ENCODE data around the gene ZNF397.
A peak's percentile ranks its signal among the peaks of the same experiment; 100 is the strongest.

ZNF397 gene

DNA sequence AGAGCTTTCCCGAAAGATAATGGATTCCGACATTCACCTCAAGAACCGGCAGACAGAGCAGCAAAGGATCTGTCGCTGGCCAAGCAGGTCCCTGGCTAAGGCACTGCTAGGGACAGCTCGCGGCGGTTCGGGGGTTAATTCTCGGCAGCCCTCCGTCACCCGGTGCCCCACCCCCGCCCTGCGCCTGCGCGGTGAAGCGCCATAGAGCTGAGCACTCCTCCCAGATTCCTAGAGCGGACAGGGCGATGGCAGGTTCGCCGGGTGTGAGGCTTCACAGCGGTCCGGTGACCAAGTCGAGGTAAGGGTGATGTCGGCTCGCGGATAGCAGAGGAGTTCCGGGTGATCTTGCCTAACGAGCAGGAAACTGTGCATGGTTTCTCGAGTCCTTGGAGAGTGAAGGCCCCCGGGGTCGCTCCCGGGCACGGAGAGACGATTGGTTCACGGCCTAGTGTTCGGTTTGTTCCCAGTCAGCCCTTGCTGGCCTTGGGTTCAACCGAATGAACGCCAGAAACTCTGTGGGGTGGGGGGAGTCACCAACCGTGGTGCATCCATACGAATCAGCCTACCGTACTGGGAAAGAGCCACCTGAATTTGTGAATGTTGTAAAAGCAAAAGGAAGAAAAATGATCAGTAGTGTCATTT is 49.4 kb downstream of the ZNF397 start, which contains the start of gene ZSCAN30:
Gene ZSCAN30 (minus strand): TSS at position 136 of the 642 bp plus-strand sequence. CDS start 25,877 bp downstream, outside the sequence.
- Histone ChIP-seq H3K4me3 (peak within 1 kb of the TSS; percentile 90), H3K36me3 (ENCODE audit: insufficient read depth, low read length) (peaks cover 35% of the 10 kb centered on the region), H3K9me3 (ENCODE audit: low read depth, low read length) (peaks cover 5% of the 10 kb centered on the region), H3K9ac (ENCODE audit: insufficient read length) (peak within 1 kb of the TSS; percentile 88), H3K27ac (0 out of 2 replicates have a peak within 1 kb of the TSS, but pooled peaks have one; percentile 23)
- TF ChIP-seq EZH2 (IDR thresholded peaks at IDR 0.05) (no peak), POLR2AphosphoS5 (IDR thresholded peaks at IDR 0.05; ENCODE audit: borderline replicate concordance, low read depth, low read length) (peak; percentile 94)
- peak; percentile 66 for DNase-seq (ENCODE audit: low read depth, low spot score)

- Histone ChIP-seq H3K36me3 (ENCODE audit: insufficient read depth, low read length) (peaks cover 44% of the 10 kb centered on the region), H3K9ac (ENCODE audit: insufficient read length) (peak overlapping the region; percentile 88), H3K4me3 (peak overlapping the region; percentile 90), H3K9me3 (ENCODE audit: low read depth, low read length) (peaks cover 5% of the 10 kb centered on the region), H3K27ac (no peak overlapping the region)
- TF ChIP-seq EZH2 (IDR thresholded peaks at IDR 0.05) (no peak), POLR2AphosphoS5 (IDR thresholded peaks at IDR 0.05; ENCODE audit: borderline replicate concordance, low read depth, low read length) (no peak), FOXP2 (optimal IDR thresholded peaks at IDR 0.05; ENCODE audit: control extremely low read depth, extremely low read length, insufficient read depth) (no peak)
- no peak for DNase-seq (ENCODE audit: low read depth, low spot score)
These were observed 50.3 kb downstream of the ZNF397 start for GRCh38 chr18:35291166-35291565.

- Histone ChIP-seq H3K36me3 (ENCODE audit: insufficient read depth, low read length) (peaks cover 79% of the 10 kb centered on the region), H3K9me3 (ENCODE audit: low read depth, low read length) (peaks cover 9% of the 10 kb centered on the region; the same call in 1 of the 2 replicates)
These were observed 55.2 kb downstream of the ZNF397 start for GRCh38 chr18:35296060-35296459.

DNA sequence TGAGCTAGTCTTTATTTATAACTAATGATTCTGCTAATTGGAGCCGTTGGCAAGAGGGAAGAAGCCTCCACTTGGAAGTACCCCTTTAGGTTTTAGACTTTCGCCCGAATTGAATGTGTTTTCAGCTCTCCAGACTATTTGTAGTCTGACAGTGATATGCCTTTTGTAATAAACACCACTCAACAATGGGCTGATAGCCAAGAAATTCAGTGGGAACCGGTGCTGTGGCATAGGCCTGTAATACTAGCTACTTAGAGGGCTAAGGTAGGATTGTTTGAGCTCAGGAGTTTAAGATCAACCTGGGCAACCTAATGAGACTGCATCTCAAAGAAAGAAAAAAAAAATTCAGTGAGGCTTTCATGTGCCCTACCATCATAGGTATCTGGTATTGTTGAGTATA is 62.8 kb downstream of the ZNF397 start:
- Histone ChIP-seq H3K9ac (ENCODE audit: insufficient read length) (no peak overlapping the region), H3K4me3 (no peak overlapping the region), H3K9me3 (ENCODE audit: low read depth, low read length) (peaks cover 47% of the 10 kb centered on the region; the same call in 1 of the 2 replicates), H3K27ac (no peak overlapping the region), H3K36me3 (ENCODE audit: insufficient read depth, low read length) (peaks cover 78% of the 10 kb centered on the region)
- DNase-seq (ENCODE audit: low read depth, low spot score) = no peak
- TF ChIP-seq POLR2AphosphoS5 (IDR thresholded peaks at IDR 0.05; ENCODE audit: borderline replicate concordance, low read depth, low read length) (no peak), FOXP2 (optimal IDR thresholded peaks at IDR 0.05; ENCODE audit: control extremely low read depth, extremely low read length, insufficient read depth) (no peak), EZH2 (IDR thresholded peaks at IDR 0.05) (no peak)

More at GRCh38 chr18:35296060-35296459, 55.2 kb downstream of the ZNF397 start:
- H3K9ac ChIP-seq (ENCODE audit: insufficient read length) = no peak overlapping the region
- H3K4me3 ChIP-seq = no peak overlapping the region
- no peak for DNase-seq (ENCODE audit: low read depth, low spot score)
- no peak for TF ChIP-seq POLR2AphosphoS5 (IDR thresholded peaks at IDR 0.05; ENCODE audit: borderline replicate concordance, low read depth, low read length)
- no peak for TF ChIP-seq FOXP2 (optimal IDR thresholded peaks at IDR 0.05; ENCODE audit: control extremely low read depth, extremely low read length, insufficient read depth)
- no peak for TF ChIP-seq EZH2 (IDR thresholded peaks at IDR 0.05)
- no peak overlapping the region for H3K27ac ChIP-seq

DNA sequence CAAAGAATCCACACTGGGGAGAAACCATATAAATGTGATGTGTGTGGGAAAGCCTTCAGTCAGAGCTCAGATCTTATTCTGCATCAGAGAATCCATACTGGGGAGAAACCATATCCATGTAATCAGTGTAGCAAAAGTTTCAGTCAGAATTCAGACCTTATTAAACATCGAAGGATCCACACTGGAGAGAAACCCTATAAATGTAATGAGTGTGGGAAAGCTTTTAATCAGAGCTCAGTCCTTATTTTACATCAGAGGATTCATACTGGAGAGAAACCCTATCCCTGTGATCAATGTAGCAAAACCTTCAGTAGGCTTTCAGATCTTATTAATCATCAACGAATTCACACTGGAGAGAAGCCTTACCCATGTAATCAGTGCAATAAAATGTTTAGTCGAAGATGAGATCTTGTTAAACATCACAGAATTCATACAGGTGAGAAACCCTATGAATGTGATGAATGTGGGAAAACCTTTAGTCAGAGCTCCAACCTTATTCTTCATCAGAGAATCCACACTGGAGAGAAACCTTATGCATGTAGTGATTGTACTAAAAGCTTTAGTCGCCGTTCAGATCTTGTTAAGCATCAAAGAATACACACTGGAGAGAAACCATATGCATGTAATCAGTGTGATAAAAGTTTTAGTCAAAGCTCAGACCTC is 65.9 kb downstream of the ZNF397 start:
- DNase-seq (ENCODE audit: low read depth, low spot score) = no peak
- H3K36me3 ChIP-seq (ENCODE audit: insufficient read depth, low read length) = peaks cover 58% of the 10 kb centered on the region
- H3K4me3 ChIP-seq = no peak overlapping the region
- TF ChIP-seq EZH2 (IDR thresholded peaks at IDR 0.05) (no peak), POLR2AphosphoS5 (IDR thresholded peaks at IDR 0.05; ENCODE audit: borderline replicate concordance, low read depth, low read length) (no peak), FOXP2 (optimal IDR thresholded peaks at IDR 0.05; ENCODE audit: control extremely low read depth, extremely low read length, insufficient read depth) (no peak)
- H3K9me3 ChIP-seq (ENCODE audit: low read depth, low read length) = peaks cover 34% of the 10 kb centered on the region; the same call in 1 of the 2 replicates
- H3K27ac ChIP-seq = no peak overlapping the region
- H3K9ac ChIP-seq (ENCODE audit: insufficient read length) = no peak overlapping the region

Measured in SK-N-MC (cell line).